Esophagus squamous epithelium (tissue), 4 donors: ENCODE data around the gene VPS29.

Experiments
- POLR2A ChIP-seq, 4 donors: fragments of 450-650 bp; IDR thresholded peaks; one replicate each; pipeline ENCODE4 v1.6.1; 2017; ENCODE audit warnings: antibody characterized with exemption in 4 of 4, mild to moderate bottlenecking in 4 of 4, moderate library complexity in 3 of 4
- TF ChIP-seq, protein P1 (sequence below), 6 experiments: fragments of 450-650 bp in 4 of 6; fragments of 200-600 bp in 2 of 6; sonication (generic) in 2 of 6; IDR thresholded peaks; one replicate each; pipeline ENCODE4 v1.5.1; 2016 to 2019; ENCODE audit warnings: antibody characterized with exemption in 6 of 6, mild to moderate bottlenecking in 4 of 6, moderate library complexity in 4 of 6

DNA sequence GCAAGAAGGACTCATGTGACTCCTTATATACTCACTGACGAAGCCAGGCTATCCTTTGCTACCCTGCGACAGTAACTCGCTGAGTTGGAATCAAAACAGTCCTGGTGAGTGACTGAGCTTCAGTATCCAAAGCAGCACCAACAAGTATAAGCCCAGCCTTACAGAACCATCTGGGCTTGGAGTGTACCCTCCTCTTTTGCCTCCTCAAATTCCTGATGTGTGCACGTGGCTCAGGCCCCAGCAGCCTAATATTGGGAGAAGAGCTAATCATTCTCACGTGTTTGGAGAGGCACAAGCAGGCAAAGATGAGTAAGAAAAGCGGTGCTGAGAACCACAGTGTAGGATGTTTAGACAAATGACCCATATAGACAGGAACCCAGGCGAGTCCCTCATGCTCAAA, 46.8 kb upstream of the VPS29 start:
- TF ChIP-seq, protein P1, sequence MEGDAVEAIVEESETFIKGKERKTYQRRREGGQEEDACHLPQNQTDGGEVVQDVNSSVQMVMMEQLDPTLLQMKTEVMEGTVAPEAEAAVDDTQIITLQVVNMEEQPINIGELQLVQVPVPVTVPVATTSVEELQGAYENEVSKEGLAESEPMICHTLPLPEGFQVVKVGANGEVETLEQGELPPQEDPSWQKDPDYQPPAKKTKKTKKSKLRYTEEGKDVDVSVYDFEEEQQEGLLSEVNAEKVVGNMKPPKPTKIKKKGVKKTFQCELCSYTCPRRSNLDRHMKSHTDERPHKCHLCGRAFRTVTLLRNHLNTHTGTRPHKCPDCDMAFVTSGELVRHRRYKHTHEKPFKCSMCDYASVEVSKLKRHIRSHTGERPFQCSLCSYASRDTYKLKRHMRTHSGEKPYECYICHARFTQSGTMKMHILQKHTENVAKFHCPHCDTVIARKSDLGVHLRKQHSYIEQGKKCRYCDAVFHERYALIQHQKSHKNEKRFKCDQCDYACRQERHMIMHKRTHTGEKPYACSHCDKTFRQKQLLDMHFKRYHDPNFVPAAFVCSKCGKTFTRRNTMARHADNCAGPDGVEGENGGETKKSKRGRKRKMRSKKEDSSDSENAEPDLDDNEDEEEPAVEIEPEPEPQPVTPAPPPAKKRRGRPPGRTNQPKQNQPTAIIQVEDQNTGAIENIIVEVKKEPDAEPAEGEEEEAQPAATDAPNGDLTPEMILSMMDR (IDR thresholded peaks at IDR 0.05), result no peak
- no peak for TF ChIP-seq POLR2A (IDR thresholded peaks at IDR 0.05)
